A549 (cell line): ENCODE results near the gene ZDHHC3.

ENCODE experiments used
- CHD2 ChIP-seq: fragments of 150-350 bp; IDR thresholded peaks from 2 replicates; pipeline ENCODE4 v1.6.1; 2014; ENCODE audit warnings: low read length; ENCODE audit not compliant: partially characterized antibody
- CTCF ChIP-seq: fragments of >200 bp; sonication (Bioruptor Twin); formaldehyde crosslinking; IDR thresholded peaks from 3 replicates; pipeline ENCODE4 v1.5.1; 2016
- MAX ChIP-seq: IDR thresholded peaks from 2 replicates; pipeline ENCODE4 v1.6.1; 2012
- MAZ ChIP-seq: fragments of 150-350 bp; IDR thresholded peaks from 2 replicates; pipeline ENCODE4 v1.6.1; 2014; ENCODE audit warnings: antibody characterized with exemption, low read depth, low read length, borderline replicate concordance
- MYC ChIP-seq: IDR thresholded peaks from 2 replicates; pipeline ENCODE4 v1.6.1; 2012; ENCODE audit warnings: mild to moderate bottlenecking, inconsistent platforms, low read length, improper control_type of control experiment, borderline replicate concordance
- POLR2A ChIP-seq: IDR thresholded peaks from 2 replicates; pipeline ENCODE4 v1.6.1; 2012; ENCODE audit warnings: mild to moderate bottlenecking, low read length
- RAD21 ChIP-seq, 2 experiments: fragments of >200 bp in 1 of 2; sonication (Bioruptor Twin) in 1 of 2; formaldehyde crosslinking in 1 of 2; IDR thresholded peaks in 1 of 2; conservative IDR thresholded peaks in 1 of 2; 2 replicates in 1 of 2; 3 replicates in 1 of 2; pipeline ENCODE4 v1.6.1; 2012 to 2018; ENCODE audit warnings: inconsistent platforms in 1 of 2
- RNF2 ChIP-seq: fragments of 200-600 bp; sonication (generic); IDR thresholded peaks from 2 replicates; pipeline ENCODE4 v1.6.1; 2016; ENCODE audit warnings: low read depth, mild to moderate bottlenecking, antibody characterized with exemption, moderate library complexity, borderline replicate concordance
- TFCP2L1 ChIP-seq: fragments of 250-450 bp; sonication (Bioruptor Pico); IDR thresholded peaks from 2 replicates; pipeline ENCODE4 v1.5.0; 2021; ENCODE audit warnings: mild to moderate bottlenecking

- TF ChIP-seq POLR2A (no peak), CTCF (no peak), TFCP2L1 (CRISPR knock-in tag) (no peak), MAZ (no peak), RAD21 (conservative IDR thresholded peaks at IDR 0.05 in 1 of 2, IDR thresholded peaks at IDR 0.05 in 1 of 2) (no peak), RNF2 (no peak), MYC (no peak), MAX (no peak), CHD2 (no peak)
Observed at GRCh38 chr3:44910693-44911092, 65.3 kb downstream of the ZDHHC3 start.
